ENCODE measurements around the gene ST6GALNAC1.

GRCh38 chr17:76575570-76575969 lies 68.0 kb downstream of the ST6GALNAC1 start:
- TF ChIP-seq, protein P1, sequence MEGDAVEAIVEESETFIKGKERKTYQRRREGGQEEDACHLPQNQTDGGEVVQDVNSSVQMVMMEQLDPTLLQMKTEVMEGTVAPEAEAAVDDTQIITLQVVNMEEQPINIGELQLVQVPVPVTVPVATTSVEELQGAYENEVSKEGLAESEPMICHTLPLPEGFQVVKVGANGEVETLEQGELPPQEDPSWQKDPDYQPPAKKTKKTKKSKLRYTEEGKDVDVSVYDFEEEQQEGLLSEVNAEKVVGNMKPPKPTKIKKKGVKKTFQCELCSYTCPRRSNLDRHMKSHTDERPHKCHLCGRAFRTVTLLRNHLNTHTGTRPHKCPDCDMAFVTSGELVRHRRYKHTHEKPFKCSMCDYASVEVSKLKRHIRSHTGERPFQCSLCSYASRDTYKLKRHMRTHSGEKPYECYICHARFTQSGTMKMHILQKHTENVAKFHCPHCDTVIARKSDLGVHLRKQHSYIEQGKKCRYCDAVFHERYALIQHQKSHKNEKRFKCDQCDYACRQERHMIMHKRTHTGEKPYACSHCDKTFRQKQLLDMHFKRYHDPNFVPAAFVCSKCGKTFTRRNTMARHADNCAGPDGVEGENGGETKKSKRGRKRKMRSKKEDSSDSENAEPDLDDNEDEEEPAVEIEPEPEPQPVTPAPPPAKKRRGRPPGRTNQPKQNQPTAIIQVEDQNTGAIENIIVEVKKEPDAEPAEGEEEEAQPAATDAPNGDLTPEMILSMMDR (CRISPR knock-in tag; IDR thresholded peaks at IDR 0.05): no peak
- TF ChIP-seq SMC3 (IDR thresholded peaks at IDR 0.05; ENCODE audit: low read length): no peak
- TF ChIP-seq SIN3A (IDR thresholded peaks at IDR 0.05; ENCODE audit: borderline replicate concordance, low read depth, low read length): no peak
- TF ChIP-seq MAFF (IDR thresholded peaks at IDR 0.05; ENCODE audit: low read depth, low read length): no peak
- TF ChIP-seq SMYD3 (CRISPR knock-in tag; IDR thresholded peaks at IDR 0.05): no peak

Measured in HepG2 (cell line).